Stomach (tissue), 4 donors: ENCODE measurements around the gene PABPC3.

Experiments used
- CTCF ChIP-seq, 7 experiments: fragments of 450-650 bp in 4 of 7; fragments of 200-600 bp in 3 of 7; sonication (generic) in 3 of 7; IDR thresholded peaks; one replicate each; pipeline ENCODE4 v1.5.1; 2016 to 2019; ENCODE audit warnings: antibody characterized with exemption in 7 of 7, control low read depth in 2 of 7, mild to moderate bottlenecking in 1 of 7
- POLR2A ChIP-seq, 4 donors: fragments of 450-650 bp; IDR thresholded peaks; one replicate each; pipeline ENCODE4 v1.6.1; 2016; ENCODE audit warnings: antibody characterized with exemption in 4 of 4, control low read depth in 2 of 4, mild to moderate bottlenecking in 1 of 4, moderate library complexity in 1 of 4
- POLR2AphosphoS5 ChIP-seq, 3 donors: sonication (generic); formaldehyde crosslinking; IDR thresholded peaks; one replicate each; pipeline ENCODE4 v1.6.1; 2016; ENCODE audit warnings: antibody characterized with exemption in 3 of 3

DNA sequence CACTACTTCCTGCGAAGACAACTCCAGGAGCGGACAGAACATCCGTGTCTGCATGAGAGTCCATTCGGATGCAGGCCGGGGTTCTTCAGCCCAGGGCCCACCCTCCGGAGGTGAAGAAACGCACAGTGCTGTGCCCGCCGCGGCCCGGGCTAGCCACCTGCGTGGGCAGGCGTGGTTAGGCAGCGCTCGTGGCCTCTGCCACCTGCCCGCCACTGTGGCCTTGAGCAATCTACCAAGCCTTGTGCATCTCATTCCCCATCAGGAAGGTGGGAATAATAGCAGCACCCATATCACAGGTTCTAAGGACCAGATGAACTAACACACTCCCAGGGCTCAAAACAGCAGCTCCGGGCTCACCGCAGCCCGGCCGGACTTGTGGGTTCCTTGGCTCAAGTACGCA lies 26.7 kb upstream of the PABPC3 start:
- TF ChIP-seq CTCF (IDR thresholded peaks at IDR 0.05) (no peak), POLR2A (IDR thresholded peaks at IDR 0.05) (no peak), POLR2AphosphoS5 (IDR thresholded peaks at IDR 0.05) (no peak)
